C4-2B (cell line): ENCODE results near the gene PTP4A2.

Experiments
- ZFX ChIP-seq: fragments of 450-650 bp; IDR thresholded peaks from 2 replicates; pipeline ENCODE4 v1.6.1; 2017
- TF ChIP-seq, protein P1 (sequence below): fragments of 450-650 bp; conservative IDR thresholded peaks from 2 replicates; pipeline ENCODE4 v1.5.1; 2017; ENCODE audit warnings: mild to moderate bottlenecking

DNA sequence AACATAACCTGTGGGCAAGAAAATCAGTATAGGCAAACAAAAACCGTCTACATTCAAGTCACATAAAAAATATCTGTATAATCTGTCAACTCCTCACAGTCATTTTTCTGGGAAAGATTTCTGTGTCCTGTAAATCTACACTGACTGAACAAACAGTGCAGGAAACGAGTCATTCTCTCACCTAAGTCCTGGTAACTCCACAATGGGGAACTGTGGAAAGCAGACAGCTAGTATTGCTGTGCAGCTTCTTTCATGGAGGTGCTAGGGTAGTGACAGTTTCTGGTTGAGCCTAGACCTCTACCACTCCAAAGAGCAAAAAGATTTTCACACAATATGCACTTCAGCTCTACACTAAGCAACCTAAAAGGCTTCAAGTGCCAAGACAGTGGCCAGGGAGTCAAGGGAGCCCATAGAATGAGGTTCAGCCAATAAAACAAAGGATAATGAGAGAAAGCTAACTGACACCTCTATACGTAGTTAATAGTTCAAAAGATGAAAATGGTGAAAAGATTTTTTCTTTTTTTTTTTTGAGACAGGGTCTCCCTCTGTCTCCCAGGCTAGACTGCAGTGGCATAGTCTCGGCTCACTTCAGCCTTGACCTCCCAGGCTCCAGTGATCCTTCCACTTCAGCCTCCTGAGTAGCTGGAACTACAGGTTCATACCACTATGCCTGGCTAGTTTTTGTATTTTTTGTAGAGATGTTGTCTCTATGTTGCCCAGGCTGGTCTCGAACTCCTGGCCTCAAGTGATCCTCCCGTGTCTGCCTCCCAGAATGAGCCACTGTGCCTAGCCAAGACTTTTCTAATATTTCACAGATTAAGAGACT is 5.5 kb downstream of the PTP4A2 start:
- TF ChIP-seq, protein P1, sequence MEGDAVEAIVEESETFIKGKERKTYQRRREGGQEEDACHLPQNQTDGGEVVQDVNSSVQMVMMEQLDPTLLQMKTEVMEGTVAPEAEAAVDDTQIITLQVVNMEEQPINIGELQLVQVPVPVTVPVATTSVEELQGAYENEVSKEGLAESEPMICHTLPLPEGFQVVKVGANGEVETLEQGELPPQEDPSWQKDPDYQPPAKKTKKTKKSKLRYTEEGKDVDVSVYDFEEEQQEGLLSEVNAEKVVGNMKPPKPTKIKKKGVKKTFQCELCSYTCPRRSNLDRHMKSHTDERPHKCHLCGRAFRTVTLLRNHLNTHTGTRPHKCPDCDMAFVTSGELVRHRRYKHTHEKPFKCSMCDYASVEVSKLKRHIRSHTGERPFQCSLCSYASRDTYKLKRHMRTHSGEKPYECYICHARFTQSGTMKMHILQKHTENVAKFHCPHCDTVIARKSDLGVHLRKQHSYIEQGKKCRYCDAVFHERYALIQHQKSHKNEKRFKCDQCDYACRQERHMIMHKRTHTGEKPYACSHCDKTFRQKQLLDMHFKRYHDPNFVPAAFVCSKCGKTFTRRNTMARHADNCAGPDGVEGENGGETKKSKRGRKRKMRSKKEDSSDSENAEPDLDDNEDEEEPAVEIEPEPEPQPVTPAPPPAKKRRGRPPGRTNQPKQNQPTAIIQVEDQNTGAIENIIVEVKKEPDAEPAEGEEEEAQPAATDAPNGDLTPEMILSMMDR: no peak
- no peak for TF ChIP-seq ZFX
